HG03095 (cell line): ENCODE results near the gene ZCCHC8.
"Not testable (repeated sequence)": the region's sequence is repeated elsewhere in the genome, so short reads cannot be mapped to it uniquely, and the experiment has no call there.

ENCODE experiments used
- ATAC-seq: cut with Tn5 transposase; IDR thresholded peaks from one replicate; pipeline ENCODE4 v1.9.1; 2021; ENCODE audit warnings: moderate library complexity; ENCODE audit not compliant: unreplicated experiment

ZCCHC8 gene

GRCh38 chr12:122435186-122435585, 65.5 kb downstream of the ZCCHC8 start:
- no peak for ATAC-seq

GRCh38 chr12:122429043-122429442, 71.7 kb downstream of the ZCCHC8 start:
- ATAC-seq, result not testable (repeated sequence)

GRCh38 chr12:122427403-122427802, 73.3 kb downstream of the ZCCHC8 start:
- ATAC-seq, result no peak

- no peak for ATAC-seq
Observed at GRCh38 chr12:122423258-122424165, 77.2 kb downstream of the ZCCHC8 start.

GRCh38 chr12:122422730-122423257, 77.9 kb downstream of the ZCCHC8 start:
- ATAC-seq, result peak; percentile 8

GRCh38 chr12:122421821-122422729, 78.7 kb downstream of the ZCCHC8 start, which contains the start of gene CLIP1:
TSS of gene CLIP1 (minus strand) at chr12:122422669. CDS start at chr12:122380452, 42,217 bp downstream.
- peak; percentile 46 for ATAC-seq
